Fibroblast of lung (primary cell): Measurements from ENCODE around the gene KLHL29. TPM values are rescaled to one million over a fixed set of nuclear protein-coding genes. Genes with fewer than 3 reads are reported as not detected.

Experiments used
- DNase-seq, 2 donors: peaks; one replicate each; pipeline versions ENCODE4 v3.0.0 to v3.0.0-alpha.2; 2010; ENCODE audit warnings: low read depth in 2 of 2
- H2AFZ ChIP-seq: 2 replicates; pipeline ENCODE4 v1.5.1; 2012; ENCODE audit warnings: low read length, control low read depth, inconsistent platforms
- H3K27ac ChIP-seq: 2 replicates; pipeline ENCODE4 v1.5.1; 2011; ENCODE audit warnings: low read length, control low read depth; ENCODE audit not compliant: insufficient read depth
- H3K27me3 ChIP-seq: 2 replicates; pipeline ENCODE4 v1.5.1; 2011; ENCODE audit warnings: mild to moderate bottlenecking, low read length; ENCODE audit not compliant: control insufficient read depth, insufficient read depth
- H3K36me3 ChIP-seq: 2 replicates; pipeline ENCODE4 v1.5.1; 2011; ENCODE audit warnings: low read length; ENCODE audit not compliant: control insufficient read depth, insufficient read depth
- H3K4me1 ChIP-seq: 2 replicates; pipeline ENCODE4 v1.5.1; 2011; ENCODE audit warnings: low read length; ENCODE audit not compliant: control insufficient read depth, insufficient read depth; ENCODE audit errors: extremely low read depth
- H3K4me2 ChIP-seq: 2 replicates; pipeline ENCODE4 v1.5.1; 2011; ENCODE audit warnings: low read length, control low read depth; ENCODE audit not compliant: insufficient read depth; ENCODE audit errors: extremely low read depth
- H3K4me3 ChIP-seq, 4 experiments: fragments of 200-600 bp in 1 of 4; sonication (generic) in 1 of 4; replicated peaks in 1 of 4; 2 replicates each; pipeline ENCODE4 v1.5.1; 2011 to 2016; ENCODE audit warnings: low read length in 4 of 4, low read depth in 3 of 4, mild to moderate bottlenecking in 3 of 4, control low read depth in 2 of 4, inconsistent platforms in 1 of 4, mixed read lengths in 1 of 4; ENCODE audit not compliant: insufficient read depth in 1 of 4; ENCODE audit errors: control extremely low read depth in 1 of 4
- H3K79me2 ChIP-seq: 2 replicates; pipeline ENCODE4 v1.5.1; 2012; ENCODE audit warnings: mild to moderate bottlenecking, low read length, inconsistent platforms; ENCODE audit not compliant: control insufficient read depth, insufficient read depth
- H3K9ac ChIP-seq: 2 replicates; pipeline ENCODE4 v1.5.1; 2011; ENCODE audit warnings: mild to moderate bottlenecking, low read length, control low read depth; ENCODE audit not compliant: insufficient read depth
- H3K9me3 ChIP-seq: 2 replicates; pipeline ENCODE4 v1.5.1; 2012; ENCODE audit warnings: low read depth, low read length; ENCODE audit not compliant: control insufficient read depth, insufficient read depth
- H4K20me1 ChIP-seq: 2 replicates; pipeline ENCODE4 v1.5.1; 2011; ENCODE audit warnings: low read length; ENCODE audit not compliant: control insufficient read depth, insufficient read depth; ENCODE audit errors: extremely low read depth
- CTCF ChIP-seq, 2 donors: IDR thresholded peaks in 1 of 2; conservative IDR thresholded peaks in 1 of 2; 1 replicate in 1 of 2; 2 replicates in 1 of 2; pipeline ENCODE4 v1.5.1; 2011 to 2012; ENCODE audit warnings: low read length in 2 of 2, control low read depth in 1 of 2, inconsistent platforms in 1 of 2, low read depth in 1 of 2, mild to moderate bottlenecking in 1 of 2
- EZH2 ChIP-seq: IDR thresholded peaks from 2 replicates; pipeline ENCODE4 v1.5.1; 2012; ENCODE audit warnings: low read length, control low read depth, mild to moderate bottlenecking; ENCODE audit errors: missing control alignments
- polyA plus RNA-seq, 2 donors: library from polyadenylated mRNA; depleted of rRNA in 1 of 2; stranded (reverse) in 1 of 2; unstranded in 1 of 2; fragments of >200 nt; gene quantifications; 2 replicates each; pipeline ENCODE4 v1.2.1, GENCODE V29; 2011 to 2012; ENCODE audit warnings: missing spikeins in 1 of 2
- total RNA-seq: library from RNA; depleted of rRNA; stranded (reverse); fragments of >200 nt; gene quantifications from 2 replicates; pipeline ENCODE4 v1.2.1, GENCODE V29; 2014

KLHL29 gene
- total and polyA plus RNA-seq, 2 donors (not counting 1 experiment from before 2014, with no cell fraction given) = 7.1 to 7.9 TPM

GRCh38 chr2:23666241-23666979, 281.4 kb downstream of the KLHL29 start:
- Histone ChIP-seq H3K79me2 (no peaks in the 10 kb centered on the region), H4K20me1 (no peaks in the 10 kb centered on the region), H3K27me3 (no peaks in the 10 kb centered on the region), H2AFZ (no peak overlapping the region), H3K4me3 (no peak overlapping the region), H3K9me3 (no peaks in the 10 kb centered on the region), H3K27ac (no peak overlapping the region), H3K4me1 (no peaks in the 10 kb centered on the region), H3K4me2 (no peak overlapping the region), H3K9ac (no peak overlapping the region), H3K36me3 (no peaks in the 10 kb centered on the region)
- DNase-seq = no peak
- no peak for TF ChIP-seq CTCF (conservative IDR thresholded peaks at IDR 0.05 in 1 of 2, IDR thresholded peaks at IDR 0.05 in 1 of 2; ENCODE audit: low read depth in 1 of 2, low read length in 2 of 2)
- TF ChIP-seq EZH2 = no peak

DNA sequence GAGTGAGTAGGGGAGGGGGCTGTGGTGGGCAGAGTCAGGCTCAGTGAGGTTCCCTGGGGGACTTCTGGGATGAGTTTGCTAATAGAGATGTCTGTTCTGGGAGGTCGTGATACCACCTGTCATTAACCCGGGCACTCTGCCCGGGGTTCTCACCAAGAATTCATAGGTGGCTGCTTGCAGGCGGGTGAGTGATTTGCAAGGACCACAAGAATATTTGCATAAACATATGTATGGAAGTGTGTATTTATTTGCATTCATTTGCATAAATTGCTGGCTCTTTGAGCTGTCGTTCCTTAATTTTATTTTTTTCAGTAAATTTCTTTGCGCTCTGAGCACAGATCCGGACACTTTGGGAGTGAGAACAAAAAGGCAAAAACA, 282.0 kb downstream of the KLHL29 start:
- H3K79me2 ChIP-seq = no peaks in the 10 kb centered on the region
- no peaks in the 10 kb centered on the region for H4K20me1 ChIP-seq
- no peak overlapping the region for H3K4me2 ChIP-seq
- H2AFZ ChIP-seq = no peak overlapping the region
- no peak overlapping the region for H3K9ac ChIP-seq
- no peaks in the 10 kb centered on the region for H3K9me3 ChIP-seq
- TF ChIP-seq CTCF (conservative IDR thresholded peaks at IDR 0.05 in 1 of 2, IDR thresholded peaks at IDR 0.05 in 1 of 2; ENCODE audit: low read depth in 1 of 2, low read length in 2 of 2) (no peak), EZH2 (no peak)
- no peak overlapping the region for H3K27ac ChIP-seq
- H3K4me1 ChIP-seq = no peaks in the 10 kb centered on the region
- H3K27me3 ChIP-seq = no peaks in the 10 kb centered on the region
- no peaks in the 10 kb centered on the region for H3K36me3 ChIP-seq
- no peak for DNase-seq
- H3K4me3 ChIP-seq = no peak overlapping the region

DNA sequence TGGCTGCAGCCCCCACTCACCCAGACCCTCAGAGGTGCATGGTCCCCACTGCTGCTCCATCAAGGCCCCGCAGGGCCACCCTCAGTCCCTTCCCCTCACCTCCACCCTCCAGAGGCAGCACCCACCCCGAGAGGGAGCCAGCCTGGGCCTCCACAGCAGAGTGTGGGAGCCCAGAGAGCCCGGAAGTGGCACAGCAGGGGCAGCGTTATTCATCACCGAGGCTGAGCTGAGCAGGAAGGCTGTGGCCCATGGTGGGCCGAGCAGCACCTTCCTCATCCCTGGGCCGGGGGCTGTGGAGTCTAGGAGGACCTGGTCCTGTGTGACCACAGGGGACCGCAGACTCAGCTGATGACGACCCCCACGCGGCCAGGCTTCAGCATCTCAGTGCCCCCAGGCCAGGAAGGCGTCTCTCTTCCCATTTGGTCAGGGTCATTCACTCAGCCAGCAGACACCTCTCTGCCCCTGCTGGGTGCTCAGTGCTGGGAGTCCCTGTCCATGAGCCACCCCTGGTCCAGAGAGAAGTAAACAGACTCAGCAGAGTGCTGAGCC, 283.9 kb downstream of the KLHL29 start:
- Histone ChIP-seq H3K9me3 (no peaks in the 10 kb centered on the region), H3K79me2 (no peaks in the 10 kb centered on the region), H4K20me1 (no peaks in the 10 kb centered on the region), H3K4me2 (no peak overlapping the region), H3K4me1 (no peaks in the 10 kb centered on the region), H3K9ac (no peak overlapping the region), H3K4me3 (no peak overlapping the region), H3K27ac (no peak overlapping the region), H2AFZ (no peak overlapping the region), H3K36me3 (no peaks in the 10 kb centered on the region), H3K27me3 (no peaks in the 10 kb centered on the region)
- no peak for TF ChIP-seq CTCF (conservative IDR thresholded peaks at IDR 0.05 in 1 of 2, IDR thresholded peaks at IDR 0.05 in 1 of 2; ENCODE audit: low read depth in 1 of 2, low read length in 2 of 2)
- no peak for DNase-seq
